Measurements from ENCODE around the gene TRIM9. TPM values are rescaled to one million over a fixed set of nuclear protein-coding genes. Genes with fewer than 3 reads are reported as not detected.
"Not testable (repeated sequence)": the region's sequence is repeated elsewhere in the genome, so short reads cannot be mapped to it uniquely, and the experiment has no call there.

Gene TRIM9
- total RNA-seq, 2 experiments from 2014 or later: 0.56 to 0.79 TPM

GRCh38 chr14:50970886-50971781 lies 123.8 kb downstream of the TRIM9 start:
- H3K9me3 Mint-ChIP-seq (ENCODE audit: low read depth): no peaks in the 10 kb centered on the region
- no peak for DNase-seq
- H3K4me1 Mint-ChIP-seq: no peaks in the 10 kb centered on the region
- CTCF ChIA-PET: no interaction called here
- ATAC-seq: no peak
- H3K36me3 Mint-ChIP-seq: no peaks in the 10 kb centered on the region
- H3K4me3 Mint-ChIP-seq: no peak overlapping the region
- H3K27me3 Mint-ChIP-seq: peaks cover 16% of the 10 kb centered on the region
- no peak overlapping the region for H3K27ac Mint-ChIP-seq

GRCh38 chr14:50967790-50968189 lies 127.1 kb downstream of the TRIM9 start:
- Mint-ChIP-seq H3K9me3 (ENCODE audit: low read depth) (no peaks in the 10 kb centered on the region), H3K4me3 (no peak overlapping the region), H3K27ac (no peak overlapping the region), H3K27me3 (peaks cover 7% of the 10 kb centered on the region), H3K36me3 (no peaks in the 10 kb centered on the region), H3K4me1 (no peaks in the 10 kb centered on the region)
- ATAC-seq (no peak), DNase-seq (no peak)
- CTCF ChIA-PET: interaction anchor here (0.7 kb wide), 1 partner anchor 1808 kb away, joined by 3 read pairs; no protein-coding TSS in a partner anchor

GRCh38 chr14:50967103-50967502 lies 127.8 kb downstream of the TRIM9 start:
- Mint-ChIP-seq H3K27ac (no peak overlapping the region), H3K4me3 (no peak overlapping the region), H3K27me3 (peaks cover 11% of the 10 kb centered on the region), H3K4me1 (no peaks in the 10 kb centered on the region), H3K9me3 (ENCODE audit: low read depth) (no peaks in the 10 kb centered on the region), H3K36me3 (no peaks in the 10 kb centered on the region)
- CTCF ChIA-PET: interaction anchor here (0.7 kb wide), 1 partner anchor 1808 kb away, joined by 3 read pairs; no protein-coding TSS in a partner anchor
- DNase-seq (no peak), ATAC-seq (no peak)

GRCh38 chr14:50964683-50965390 lies 130.1 kb downstream of the TRIM9 start:
- no peak overlapping the region for H3K27ac Mint-ChIP-seq
- no peak for DNase-seq
- H3K4me3 Mint-ChIP-seq: no peak overlapping the region
- ATAC-seq: no peak
- H3K36me3 Mint-ChIP-seq: no peaks in the 10 kb centered on the region
- no peaks in the 10 kb centered on the region for H3K4me1 Mint-ChIP-seq
- peaks cover 9% of the 10 kb centered on the region for H3K27me3 Mint-ChIP-seq
- CTCF ChIA-PET: no interaction called here
- no peaks in the 10 kb centered on the region for H3K9me3 Mint-ChIP-seq (ENCODE audit: low read depth)

- no peaks in the 10 kb centered on the region for H3K9me3 Mint-ChIP-seq (ENCODE audit: low read depth)
- CTCF ChIA-PET: no interaction called here
- H3K27ac Mint-ChIP-seq: no peak overlapping the region
- H3K36me3 Mint-ChIP-seq: no peaks in the 10 kb centered on the region
- ATAC-seq (no peak), DNase-seq (no peak)
- no peak overlapping the region for H3K4me3 Mint-ChIP-seq
- no peaks in the 10 kb centered on the region for H3K4me1 Mint-ChIP-seq
- H3K27me3 Mint-ChIP-seq: peaks cover 7% of the 10 kb centered on the region
Measured at GRCh38 chr14:50963919-50964318, 131.0 kb downstream of the TRIM9 start.

GRCh38 chr14:50961605-50962221 lies 133.2 kb downstream of the TRIM9 start:
- Mint-ChIP-seq H3K4me3 (no peak overlapping the region), H3K27ac (no peak overlapping the region), H3K9me3 (ENCODE audit: low read depth) (no peaks in the 10 kb centered on the region), H3K36me3 (no peaks in the 10 kb centered on the region), H3K27me3 (peaks cover 7% of the 10 kb centered on the region), H3K4me1 (no peaks in the 10 kb centered on the region)
- CTCF ChIA-PET: no interaction called here
- no peak for DNase-seq
- no peak for ATAC-seq

- DNase-seq (no peak), ATAC-seq (no peak)
- Mint-ChIP-seq H3K27me3 (peaks cover 3% of the 10 kb centered on the region), H3K4me1 (peaks cover 6% of the 10 kb centered on the region), H3K9me3 (ENCODE audit: low read depth) (no peaks in the 10 kb centered on the region), H3K4me3 (no peak overlapping the region), H3K27ac (no peak overlapping the region), H3K36me3 (no peaks in the 10 kb centered on the region)
- CTCF ChIA-PET: no interaction called here
Measured at GRCh38 chr14:50957296-50957695, 137.6 kb downstream of the TRIM9 start.

- H3K36me3 Mint-ChIP-seq; H3K4me3 Mint-ChIP-seq; H3K27ac Mint-ChIP-seq; ATAC-seq; CTCF ChIA-PET; H3K4me1 Mint-ChIP-seq; DNase-seq; H3K27me3 Mint-ChIP-seq; H3K9me3 Mint-ChIP-seq (ENCODE audit: low read depth): not testable (repeated sequence)
Measured at GRCh38 chr14:50956421-50956820, 138.5 kb downstream of the TRIM9 start.

- H3K27ac Mint-ChIP-seq: no peak overlapping the region
- H3K9me3 Mint-ChIP-seq (ENCODE audit: low read depth): no peaks in the 10 kb centered on the region
- ATAC-seq (peak; percentile 53), DNase-seq (no peak)
- CTCF ChIA-PET: interaction anchor here (1.3 to 1.8 kb wide), 2 partner anchors 9 to 297 kb away, joined by 3 to 4 read pairs; no protein-coding TSS in a partner anchor
- H3K4me1 Mint-ChIP-seq: peaks cover 6% of the 10 kb centered on the region
- no peaks in the 10 kb centered on the region for H3K27me3 Mint-ChIP-seq
- no peak overlapping the region for H3K4me3 Mint-ChIP-seq
- H3K36me3 Mint-ChIP-seq: no peaks in the 10 kb centered on the region
Measured at GRCh38 chr14:50955373-50956043, 139.4 kb downstream of the TRIM9 start.

- peaks cover 6% of the 10 kb centered on the region for H3K4me1 Mint-ChIP-seq
- DNase-seq (no peak), ATAC-seq (no peak)
- no peaks in the 10 kb centered on the region for H3K27me3 Mint-ChIP-seq
- no peak overlapping the region for H3K27ac Mint-ChIP-seq
- no peaks in the 10 kb centered on the region for H3K9me3 Mint-ChIP-seq (ENCODE audit: low read depth)
- no peak overlapping the region for H3K4me3 Mint-ChIP-seq
- CTCF ChIA-PET: interaction anchor here (1.3 to 1.8 kb wide), 2 partner anchors 8 to 297 kb away, joined by 3 to 4 read pairs; no protein-coding TSS in a partner anchor
- no peaks in the 10 kb centered on the region for H3K36me3 Mint-ChIP-seq
Measured at GRCh38 chr14:50954811-50955372, 140.0 kb downstream of the TRIM9 start.

- Mint-ChIP-seq H3K4me3 (no peak overlapping the region), H3K36me3 (no peaks in the 10 kb centered on the region), H3K27me3 (no peaks in the 10 kb centered on the region), H3K9me3 (ENCODE audit: low read depth) (no peaks in the 10 kb centered on the region), H3K27ac (no peak overlapping the region), H3K4me1 (peaks cover 6% of the 10 kb centered on the region)
- CTCF ChIA-PET: interaction anchor here (0.5 to 1.0 kb wide), 2 partner anchors 9 to 193 kb away, joined by 3 read pairs; no protein-coding TSS in a partner anchor
- ATAC-seq (no peak), DNase-seq (no peak)
Measured at GRCh38 chr14:50953502-50953901, 141.4 kb downstream of the TRIM9 start.

GRCh38 chr14:50951032-50951431 lies 143.9 kb downstream of the TRIM9 start:
- CTCF ChIA-PET: no interaction called here

GRCh38 chr14:50948205-50948604 lies 146.7 kb downstream of the TRIM9 start:
- Mint-ChIP-seq H3K27ac (no peak overlapping the region), H3K9me3 (ENCODE audit: low read depth) (no peaks in the 10 kb centered on the region), H3K36me3 (no peaks in the 10 kb centered on the region), H3K4me1 (peaks cover 10% of the 10 kb centered on the region), H3K27me3 (peaks cover 15% of the 10 kb centered on the region), H3K4me3 (no peak overlapping the region)
- CTCF ChIA-PET: no interaction called here
- ATAC-seq: no peak
- no peak for DNase-seq

More at GRCh38 chr14:50951032-50951431, 143.9 kb downstream of the TRIM9 start:
- H3K4me3 Mint-ChIP-seq: no peak overlapping the region
- H3K9me3 Mint-ChIP-seq (ENCODE audit: low read depth): no peaks in the 10 kb centered on the region
- no peaks in the 10 kb centered on the region for H3K27me3 Mint-ChIP-seq
- no peak overlapping the region for H3K27ac Mint-ChIP-seq
- DNase-seq (no peak), ATAC-seq (no peak)
- no peaks in the 10 kb centered on the region for H3K36me3 Mint-ChIP-seq
- H3K4me1 Mint-ChIP-seq: peaks cover 6% of the 10 kb centered on the region

All from activated CD8-positive, alpha-beta memory T cell treated with anti-CD3 and anti-CD28 coated beads, Interleukin-2, amount 10 ng/mL, durations not matched to agents 7 days and 5 days (primary cell).